ENCODE results near the gene PRKG2.

GRCh38 chr4:81039351-81039972 is 175.6 kb downstream of the PRKG2 start:
- TF ChIP-seq EP300 (IDR thresholded peaks at IDR 0.05; ENCODE audit: borderline replicate concordance) (no peak), CREB1 (IDR thresholded peaks at IDR 0.05; ENCODE audit: low read depth) (no peak), YY1 (IDR thresholded peaks at IDR 0.05; ENCODE audit: low read depth) (no peak), NFIC (IDR thresholded peaks at IDR 0.05) (no peak), REST (IDR thresholded peaks at IDR 0.05; ENCODE audit: low read depth) (no peak), TEAD4 (IDR thresholded peaks at IDR 0.05) (no peak), FOXM1 (IDR thresholded peaks at IDR 0.05; ENCODE audit: borderline replicate concordance, low read depth) (no peak), RAD21 (IDR thresholded peaks at IDR 0.05; ENCODE audit: low read depth) (no peak), USF1 (IDR thresholded peaks at IDR 0.05) (no peak), CEBPB (IDR thresholded peaks at IDR 0.05) (no peak), EGR1 (IDR thresholded peaks at IDR 0.05) (no peak), TCF12 (IDR thresholded peaks at IDR 0.05; ENCODE audit: low read depth) (no peak), TAF1 (IDR thresholded peaks at IDR 0.05; ENCODE audit: low read depth) (no peak), MAX (IDR thresholded peaks at IDR 0.05) (no peak)
